Activated CD4-positive, alpha-beta T cell treated with anti-CD3 and anti-CD28 coated beads for 1 hour (primary cell): ENCODE results near the gene CEP89.
"Not testable (repeated sequence)": the region's sequence is repeated elsewhere in the genome, so short reads cannot be mapped to it uniquely, and the experiment has no call there.

Experiments
- DNase-seq: peaks from one replicate; pipeline ENCODE4 v3.0.0-alpha.2; 2020

The CEP89 gene

DNA sequence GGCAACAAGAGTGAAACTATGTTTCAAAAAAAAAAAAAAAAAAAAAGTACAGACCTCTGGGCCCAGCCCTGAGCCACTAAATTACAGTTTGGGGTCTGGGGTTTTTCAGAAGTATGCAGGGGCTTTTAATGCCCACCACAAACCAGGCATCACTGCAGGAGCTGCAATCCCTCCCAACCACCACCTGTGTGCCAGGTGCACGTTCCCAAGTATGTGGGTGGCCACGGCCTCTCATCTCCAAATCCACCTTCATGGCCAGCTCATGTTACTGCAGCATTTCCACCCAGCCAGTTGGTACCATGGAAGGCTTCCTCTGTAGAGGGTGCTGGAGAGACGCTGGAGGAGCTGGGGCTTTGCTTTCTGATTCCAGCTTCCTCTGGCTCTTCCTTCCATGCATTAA, 26.5 kb downstream of the CEP89 start:
- no peak for DNase-seq

DNA sequence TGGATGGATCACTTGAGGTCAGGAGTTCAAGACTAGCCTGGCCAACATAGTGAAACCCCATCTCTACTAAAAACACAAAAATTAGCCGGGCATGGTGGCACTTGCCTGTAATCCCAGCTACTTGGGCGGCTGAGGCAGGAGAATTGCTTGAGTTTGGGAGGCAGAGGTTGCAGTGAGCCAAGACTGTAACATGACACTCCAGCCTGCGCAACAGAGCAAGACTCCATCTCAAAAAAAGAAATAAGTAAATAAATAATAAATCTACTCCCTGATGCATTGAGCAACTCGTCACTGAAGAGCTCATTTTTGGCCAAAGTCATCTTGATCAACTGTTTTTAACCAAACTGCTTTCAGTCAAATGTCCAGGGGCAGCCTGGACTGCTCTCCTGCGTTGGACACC, 30.5 kb downstream of the CEP89 start:
- not testable (repeated sequence) for DNase-seq

DNA sequence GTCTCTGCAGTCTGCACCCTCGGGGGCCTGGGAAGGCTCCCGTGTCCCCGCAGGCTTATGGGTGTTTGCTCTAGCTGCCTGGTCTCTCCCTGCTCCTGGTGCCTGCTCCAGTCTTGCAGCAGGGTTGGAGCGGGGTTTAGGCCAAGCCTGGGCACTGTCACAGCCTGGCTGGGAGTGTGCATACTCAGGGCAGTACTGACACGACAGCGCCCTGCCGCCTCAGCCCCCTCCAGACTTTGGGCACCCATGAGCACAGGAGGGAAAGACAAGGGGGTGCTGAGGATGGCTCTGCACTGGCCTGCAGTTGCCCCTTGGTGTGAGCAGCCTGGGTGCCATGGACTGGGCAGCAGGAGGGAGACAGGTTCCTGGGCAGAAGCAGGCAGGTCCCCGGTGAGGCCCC, 35.7 kb downstream of the CEP89 start:
- DNase-seq, result no peak

DNA sequence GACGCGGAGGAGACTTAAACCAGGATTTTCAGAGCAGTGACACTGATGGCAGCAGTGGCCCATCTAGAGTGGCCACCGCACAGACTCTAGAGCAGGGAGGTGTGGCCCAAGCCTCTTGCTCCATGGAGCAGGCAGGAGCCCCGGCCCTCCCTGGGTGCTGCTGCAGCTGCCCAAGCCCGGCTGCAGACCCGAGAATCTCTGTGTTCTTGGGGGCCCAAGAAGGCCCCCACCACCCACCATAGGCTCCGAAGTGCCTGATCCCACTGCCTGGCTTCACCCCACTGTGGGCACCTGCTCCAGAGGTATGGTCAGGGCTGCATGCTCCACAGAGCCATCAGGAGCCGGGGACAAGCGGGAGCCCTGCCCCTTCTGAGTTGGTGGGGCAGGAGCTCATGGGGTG, 36.1 kb downstream of the CEP89 start:
- no peak for DNase-seq

- no peak for DNase-seq
Observed at GRCh38 chr19:32933571-32933970, 38.2 kb downstream of the CEP89 start.

DNA sequence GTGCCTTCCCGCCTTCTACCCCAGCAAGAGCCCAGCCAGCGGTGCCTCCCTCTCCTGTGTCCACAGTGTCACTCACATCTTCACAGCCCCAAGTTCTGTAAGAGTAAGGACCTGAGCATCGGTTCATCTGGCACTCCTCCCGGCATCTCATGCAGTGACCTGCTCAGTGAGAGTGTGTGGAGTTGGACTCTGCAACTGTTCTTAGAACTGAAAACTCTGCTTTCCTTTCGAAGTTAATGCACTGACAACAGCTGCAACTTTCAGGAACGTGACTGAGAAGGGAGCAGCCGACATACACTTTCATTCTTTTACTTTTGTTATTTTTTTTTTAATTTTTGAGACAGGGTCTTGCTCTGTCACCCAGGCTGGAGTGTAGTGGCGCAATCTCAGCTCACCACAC, 41.2 kb downstream of the CEP89 start:
- no peak for DNase-seq

GRCh38 chr19:32928806-32929205, 43.0 kb downstream of the CEP89 start:
- no peak for DNase-seq

DNA sequence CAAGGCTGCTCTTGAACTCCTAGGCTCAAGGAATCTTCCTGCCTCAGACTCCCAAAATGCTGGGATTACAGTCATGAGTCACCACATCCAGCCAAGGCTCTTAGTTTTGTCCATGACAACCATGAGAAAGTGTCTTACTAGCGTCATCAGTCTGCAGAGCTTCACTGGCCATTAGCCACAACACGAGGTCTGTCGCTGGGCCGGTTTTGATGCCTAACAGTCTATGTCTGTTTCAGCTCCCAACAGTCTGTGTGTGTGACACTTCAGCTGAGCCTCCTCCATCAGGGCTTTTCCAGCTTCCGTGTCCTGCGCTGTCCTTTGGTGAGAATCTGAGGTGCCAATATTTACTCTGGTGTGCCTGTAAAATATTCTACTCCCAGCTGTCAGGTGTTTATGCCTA, 47.6 kb downstream of the CEP89 start:
- no peak for DNase-seq

DNA sequence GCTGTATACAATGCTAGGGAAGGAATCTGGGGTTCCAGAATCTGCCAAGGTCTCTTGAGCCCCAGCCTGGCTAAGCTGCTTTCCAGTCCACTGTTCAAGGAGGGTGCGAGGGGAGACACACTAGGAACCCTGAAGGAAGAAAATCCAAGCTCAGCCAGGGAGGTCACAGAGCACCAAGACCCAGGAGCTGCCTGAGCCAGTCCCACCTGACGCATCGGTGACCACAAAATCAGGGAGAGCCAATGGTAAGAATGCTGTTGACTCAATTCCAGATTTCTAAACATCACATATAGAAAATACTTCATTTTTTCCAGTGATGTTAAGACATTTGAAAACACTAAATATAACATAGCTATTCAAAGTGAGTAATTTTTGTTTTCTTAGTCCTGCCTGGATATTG, 50.1 kb downstream of the CEP89 start:
- DNase-seq, result no peak

DNA sequence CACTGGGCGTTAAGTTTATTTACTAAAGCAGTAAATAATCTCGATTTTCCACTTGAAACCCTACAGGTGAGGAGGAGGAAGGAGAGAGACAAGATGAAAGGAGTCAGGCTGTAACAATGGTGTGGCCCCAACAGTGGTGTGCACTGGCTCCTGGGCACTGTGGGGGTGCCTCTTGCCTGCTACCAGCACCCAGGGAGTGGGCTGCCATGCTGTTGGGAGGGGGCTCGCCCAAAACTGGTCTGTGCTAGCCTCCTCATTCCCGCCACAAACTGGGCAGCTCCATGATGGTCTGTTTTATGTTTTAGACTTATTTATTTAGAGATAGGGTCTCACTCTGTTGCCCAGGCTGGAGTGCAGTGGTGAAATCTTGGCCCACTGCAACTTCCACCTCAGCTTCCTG, 52.4 kb downstream of the CEP89 start:
- DNase-seq, result no peak

DNA sequence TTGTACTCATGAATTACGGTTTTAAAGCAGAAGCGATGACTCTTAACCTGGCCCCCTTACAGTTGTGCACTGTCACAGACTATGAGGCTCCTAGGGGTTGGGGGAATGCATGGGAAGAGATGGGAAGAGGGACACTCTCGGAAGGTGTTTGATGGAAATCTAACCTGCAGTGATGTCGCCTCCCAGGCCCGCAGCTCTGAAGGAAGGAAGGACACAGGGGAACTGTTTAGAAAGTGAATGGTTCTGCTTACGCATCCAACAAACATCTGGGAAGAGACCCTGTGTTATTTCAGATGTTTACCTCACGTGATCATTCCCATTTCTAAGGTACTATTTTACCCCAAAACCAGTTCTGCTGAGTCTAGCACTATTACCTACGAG, 54.2 kb downstream of the CEP89 start:
- no peak for DNase-seq

- DNase-seq, result no peak
Observed at GRCh38 chr19:32916969-32917615, 54.7 kb downstream of the CEP89 start.

- DNase-seq, result no peak
Observed at GRCh38 chr19:32914879-32915660, 56.7 kb downstream of the CEP89 start.

DNA sequence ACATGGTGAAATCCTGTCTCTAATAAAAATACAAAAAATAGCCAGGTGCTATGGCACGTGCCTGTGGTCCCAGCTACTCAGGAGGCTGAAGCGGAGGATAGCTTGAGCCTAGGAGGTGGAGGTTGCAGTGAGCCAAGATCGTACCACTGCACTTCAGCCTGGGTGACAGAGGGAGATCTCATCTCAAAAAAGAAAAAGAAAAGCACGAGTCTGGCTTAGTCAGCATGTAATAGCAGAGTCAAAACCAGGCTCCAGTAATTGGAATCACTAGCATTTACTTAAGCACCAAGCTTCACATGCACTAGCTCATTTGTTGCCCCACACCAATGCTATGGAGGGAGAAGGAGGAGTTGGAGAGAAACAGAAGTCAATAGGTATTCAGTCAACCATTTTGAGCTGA, 60.3 kb downstream of the CEP89 start:
- no peak for DNase-seq

DNA sequence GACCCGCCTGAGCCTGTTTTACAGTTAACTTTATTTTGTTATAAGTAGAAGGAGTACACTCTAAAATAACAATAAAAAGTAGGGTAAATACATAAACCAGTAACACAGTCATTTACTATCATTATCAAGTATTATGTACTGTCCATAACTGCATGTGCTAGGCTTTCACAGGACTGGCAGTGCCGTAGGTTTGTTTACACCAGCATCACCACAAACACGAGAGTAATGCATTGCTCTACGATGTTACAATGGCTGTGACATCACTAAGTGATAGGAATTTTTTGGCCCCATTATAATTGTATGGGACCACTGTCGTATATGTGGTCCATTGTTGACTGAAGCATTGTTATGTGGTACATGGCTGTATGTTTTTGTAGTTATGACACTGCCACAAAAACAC, 60.9 kb downstream of the CEP89 start:
- no peak for DNase-seq

DNA sequence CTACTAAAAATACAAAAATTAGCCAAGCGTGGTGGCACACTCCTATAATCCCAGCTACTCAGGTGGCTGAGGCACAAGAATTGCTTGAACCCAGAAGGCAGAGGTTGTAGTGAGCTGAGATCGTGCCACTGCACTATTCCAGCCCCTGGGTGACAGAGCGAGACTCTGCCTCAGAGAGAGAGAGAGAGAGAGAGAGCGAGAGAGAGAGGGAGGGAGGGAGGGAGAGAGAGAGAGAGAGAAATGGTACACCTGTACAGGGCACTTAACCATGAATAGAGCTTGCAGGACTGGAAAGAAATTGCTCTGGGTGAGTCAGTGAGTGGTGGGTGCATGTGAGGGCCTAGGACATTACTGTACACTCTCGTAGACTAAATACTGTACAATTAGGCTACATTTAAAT, 61.7 kb downstream of the CEP89 start:
- no peak for DNase-seq

DNA sequence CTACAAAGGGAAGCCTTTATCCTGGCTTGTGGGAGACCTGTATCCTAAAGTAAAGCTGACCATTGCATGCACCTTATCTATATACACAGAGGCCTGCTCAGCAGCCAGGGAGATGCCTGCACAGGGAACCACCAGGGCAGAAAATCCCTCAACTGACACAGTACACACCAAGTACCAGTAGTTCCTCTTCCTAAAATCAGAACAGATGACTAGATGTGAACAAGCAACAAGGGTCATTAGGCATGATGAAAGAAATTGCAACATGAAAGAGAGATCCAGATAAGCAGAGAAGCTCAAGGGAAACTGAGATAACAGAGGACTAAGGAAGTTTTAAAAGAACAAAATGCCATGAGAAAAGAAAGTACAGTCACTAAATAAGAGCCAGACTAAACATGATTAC, 62.5 kb downstream of the CEP89 start:
- DNase-seq, result no peak

GRCh38 chr19:32908641-32909190, 63.0 kb downstream of the CEP89 start:
- no peak for DNase-seq

DNA sequence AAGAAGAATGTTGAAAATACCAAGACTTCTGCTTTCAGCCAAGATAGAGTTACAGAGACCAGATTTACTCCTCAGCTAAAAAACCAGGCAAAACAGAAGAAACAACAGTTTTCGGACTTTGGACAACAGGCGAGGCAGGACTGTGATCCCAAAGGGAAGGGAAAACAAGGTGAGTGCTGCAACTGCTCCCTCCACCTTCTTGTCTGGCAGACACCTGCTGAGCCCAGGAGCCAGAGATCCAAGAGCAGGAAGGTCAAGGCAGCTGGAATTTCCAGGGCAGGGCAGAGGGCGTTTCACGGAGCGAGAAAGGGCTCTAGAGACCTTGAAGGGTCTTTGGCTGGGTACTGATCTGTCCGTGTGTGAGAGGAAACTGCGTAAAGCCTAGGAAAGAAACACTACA, 69.3 kb downstream of the CEP89 start:
- no peak for DNase-seq

DNA sequence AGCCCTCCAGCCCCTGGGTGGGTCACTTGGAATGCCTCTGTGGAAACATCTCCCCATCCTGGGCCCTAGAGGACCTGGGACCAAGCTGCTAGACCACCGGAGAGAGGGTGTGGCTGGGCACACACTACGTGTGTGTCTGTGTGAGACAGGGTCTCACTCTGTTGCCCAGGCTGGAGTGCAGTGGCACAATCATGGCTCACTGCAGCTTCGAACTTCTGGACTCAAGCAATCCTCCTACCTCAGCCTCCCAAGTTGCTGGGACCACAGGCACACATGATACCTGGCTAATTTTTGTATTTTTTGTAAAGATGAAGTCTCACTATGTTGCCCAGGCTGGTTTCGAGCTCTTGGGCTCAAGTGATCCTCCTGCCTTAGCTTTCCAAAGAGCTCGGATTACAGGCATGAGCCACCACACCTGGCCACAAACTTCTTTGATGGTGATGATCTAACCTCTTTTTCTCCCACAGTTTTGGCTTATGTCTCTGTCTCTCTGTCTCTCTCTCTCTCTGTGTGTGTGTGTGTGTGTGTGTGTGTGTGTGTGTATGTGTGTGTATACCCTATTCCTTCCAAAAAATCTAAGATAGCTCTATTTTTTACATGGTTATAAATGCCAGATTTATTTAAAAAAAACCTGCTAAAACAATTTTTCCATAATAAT, 70.1 kb downstream of the CEP89 start:
- DNase-seq, result no peak

DNA sequence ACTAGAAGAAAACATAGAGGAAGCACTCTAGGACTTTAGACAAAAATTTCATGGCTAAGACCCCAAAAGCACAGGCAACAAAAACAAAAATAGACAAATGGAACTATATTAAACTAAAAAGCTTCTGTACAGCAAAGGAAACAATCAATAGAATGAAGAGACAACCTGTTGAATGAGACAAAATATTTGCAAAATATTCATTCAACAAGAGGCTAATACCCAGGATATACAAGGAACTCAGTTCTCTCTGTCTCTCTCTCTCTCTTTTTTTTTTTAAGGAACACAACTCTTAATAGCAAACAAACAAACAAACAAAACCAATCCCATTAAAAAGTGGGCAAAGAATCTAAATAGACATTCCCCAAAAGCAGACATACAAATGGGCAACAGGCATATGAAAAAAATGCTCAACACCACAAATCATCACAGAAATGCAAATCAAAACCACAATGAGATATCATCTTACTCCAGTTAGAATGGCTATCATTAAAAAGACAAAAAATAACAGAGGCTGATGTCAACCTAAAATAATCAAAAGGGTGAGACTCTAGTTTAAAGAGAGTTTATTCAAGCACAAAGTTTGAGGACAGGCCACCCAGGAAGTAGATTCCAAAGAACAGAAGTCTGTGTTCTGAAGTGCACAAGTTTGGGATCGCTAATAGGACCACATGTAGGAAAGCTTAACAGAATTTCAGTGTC, 75.1 kb downstream of the CEP89 start:
- DNase-seq, result no peak

GRCh38 chr19:32895384-32895783, 76.4 kb downstream of the CEP89 start:
- DNase-seq, result no peak

- no peak for DNase-seq
Observed at GRCh38 chr19:32891609-32892008, 80.1 kb downstream of the CEP89 start.
